Middle frontal gyrus (tissue), 1 donor: ENCODE data around the gene HCN2.
A peak's percentile ranks its signal among the peaks of the same experiment; 100 is the strongest.

Source experiments
- DNase-seq: peaks from one replicate; pipeline ENCODE4 v3.0.0-alpha.2; 2015; ENCODE audit warnings: low spot score; ENCODE audit errors: extremely low spot score

Gene HCN2

GRCh38 chr19:634975-635652 lies 45.4 kb downstream of the HCN2 start:
- DNase-seq = no peak

- no peak for DNase-seq
These were observed 49.2 kb downstream of the HCN2 start for GRCh38 chr19:638906-639252.

- DNase-seq = peak; percentile 76
These were observed 49.8 kb downstream of the HCN2 start, which contains the start of gene FGF22 for GRCh38 chr19:639253-640160. FGF22 (plus strand) TSS chr19:639879; CDS start chr19:639926, 47 bp downstream.

- no peak for DNase-seq
These were observed 50.5 kb downstream of the HCN2 start for GRCh38 chr19:640161-640558.

GRCh38 chr19:640606-641189 lies 51.0 kb downstream of the HCN2 start:
- DNase-seq = no peak

- DNase-seq = no peak
These were observed 52.0 kb downstream of the HCN2 start for GRCh38 chr19:641702-642101.

- DNase-seq = no peak
These were observed 53.4 kb downstream of the HCN2 start for GRCh38 chr19:642767-643727.

- no peak for DNase-seq
These were observed 54.1 kb downstream of the HCN2 start for GRCh38 chr19:643736-644135.

- DNase-seq = no peak
These were observed 54.7 kb downstream of the HCN2 start for GRCh38 chr19:644363-644762.

GRCh38 chr19:644789-645188 lies 55.1 kb downstream of the HCN2 start:
- no peak for DNase-seq

GRCh38 chr19:645912-646778 lies 56.5 kb downstream of the HCN2 start:
- DNase-seq = no peak

GRCh38 chr19:646779-647565 lies 57.3 kb downstream of the HCN2 start:
- no peak for DNase-seq

- no peak for DNase-seq
These were observed 58.0 kb downstream of the HCN2 start for GRCh38 chr19:647566-648284.

- no peak for DNase-seq
These were observed 58.6 kb downstream of the HCN2 start for GRCh38 chr19:648305-648704.

GRCh38 chr19:648904-649801 lies 59.5 kb downstream of the HCN2 start:
- no peak for DNase-seq

GRCh38 chr19:650121-650520 lies 60.4 kb downstream of the HCN2 start:
- no peak for DNase-seq

- DNase-seq = no peak
These were observed 61.6 kb downstream of the HCN2 start for GRCh38 chr19:651114-651818.
